ENCODE data around the gene LRPPRC. TPM values are rescaled to one million over a fixed set of nuclear protein-coding genes. Genes with fewer than 3 reads are reported as not detected.

LRPPRC gene
- total RNA-seq, result 85.8 TPM
- long read RNA-seq, full-length matches to known transcripts, result 83 of 127 reads
- long read RNA-seq, partial matches to known transcripts, result 36 of 127 reads
- long read RNA-seq, other reads (novel, unspliced or antisense), result 8 of 127 reads

DNA sequence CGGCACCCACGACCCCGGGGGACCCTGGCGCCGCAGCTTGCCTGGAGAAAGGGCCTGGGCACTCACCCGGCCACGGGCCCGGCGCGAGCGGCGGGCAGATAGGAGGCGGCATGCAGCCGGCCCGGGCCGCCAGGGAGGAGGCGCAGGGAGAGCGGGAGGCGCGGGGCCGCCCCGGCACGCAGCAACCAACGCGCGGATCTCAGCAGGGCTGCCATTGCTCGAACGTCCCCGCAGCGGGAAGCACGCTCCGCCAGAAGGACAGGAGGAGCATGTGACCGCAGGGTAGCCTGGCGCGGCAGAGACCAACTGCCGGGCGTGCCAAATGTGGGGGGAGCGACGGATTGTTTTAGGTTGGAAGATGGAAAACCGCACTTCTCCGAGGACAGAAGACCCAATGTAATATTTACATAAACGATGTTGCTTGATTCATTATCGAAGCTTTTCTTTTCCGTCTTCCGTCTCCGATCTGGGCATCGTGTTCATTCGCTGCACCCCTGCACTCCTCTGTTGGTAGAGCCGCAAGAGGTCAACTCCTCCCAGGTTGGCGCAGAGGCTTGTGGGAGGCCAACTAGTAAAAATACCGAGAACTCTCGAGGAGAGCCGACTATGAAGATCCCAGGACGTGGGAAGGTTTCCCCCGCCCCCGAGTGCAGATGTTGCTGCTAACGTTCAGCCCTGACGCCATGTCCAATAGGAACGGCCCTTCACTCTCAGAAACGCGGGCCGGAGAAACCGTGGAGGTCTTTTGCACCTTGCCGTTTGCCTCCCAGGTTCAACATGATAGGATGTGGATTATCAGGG is at the start of gene LRPPRC:
Gene LRPPRC (minus strand): TSS at position 257 of the 801 bp plus-strand sequence. CDS start 42 bp downstream, at position 215.
- TF ChIP-seq, protein P1, sequence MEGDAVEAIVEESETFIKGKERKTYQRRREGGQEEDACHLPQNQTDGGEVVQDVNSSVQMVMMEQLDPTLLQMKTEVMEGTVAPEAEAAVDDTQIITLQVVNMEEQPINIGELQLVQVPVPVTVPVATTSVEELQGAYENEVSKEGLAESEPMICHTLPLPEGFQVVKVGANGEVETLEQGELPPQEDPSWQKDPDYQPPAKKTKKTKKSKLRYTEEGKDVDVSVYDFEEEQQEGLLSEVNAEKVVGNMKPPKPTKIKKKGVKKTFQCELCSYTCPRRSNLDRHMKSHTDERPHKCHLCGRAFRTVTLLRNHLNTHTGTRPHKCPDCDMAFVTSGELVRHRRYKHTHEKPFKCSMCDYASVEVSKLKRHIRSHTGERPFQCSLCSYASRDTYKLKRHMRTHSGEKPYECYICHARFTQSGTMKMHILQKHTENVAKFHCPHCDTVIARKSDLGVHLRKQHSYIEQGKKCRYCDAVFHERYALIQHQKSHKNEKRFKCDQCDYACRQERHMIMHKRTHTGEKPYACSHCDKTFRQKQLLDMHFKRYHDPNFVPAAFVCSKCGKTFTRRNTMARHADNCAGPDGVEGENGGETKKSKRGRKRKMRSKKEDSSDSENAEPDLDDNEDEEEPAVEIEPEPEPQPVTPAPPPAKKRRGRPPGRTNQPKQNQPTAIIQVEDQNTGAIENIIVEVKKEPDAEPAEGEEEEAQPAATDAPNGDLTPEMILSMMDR (IDR thresholded peaks at IDR 0.05; ENCODE audit: borderline replicate concordance), result no peak
- Histone ChIP-seq H3K4me1 (peaks cover 38% of the 10 kb centered on the region), H3K27ac (replicated peaks) (peak within 1 kb of the TSS; percentile 90), H3K27me3 (ENCODE audit: low read depth) (no peaks in the 10 kb centered on the region), H3K9me3 (replicated peaks) (no peaks in the 10 kb centered on the region), H3K36me3 (peaks cover 4% of the 10 kb centered on the region), H3K4me3 (peak within 1 kb of the TSS; percentile 87)
- intact Hi-C loops (cut with micrococcal nuclease), result no loop called here
- peak; percentile 92 for DNase-seq

- Histone ChIP-seq H3K27ac (replicated peaks) (no peak overlapping the region), H3K4me3 (no peak overlapping the region), H3K4me1 (no peaks in the 10 kb centered on the region), H3K27me3 (ENCODE audit: low read depth) (peaks cover 16% of the 10 kb centered on the region), H3K9me3 (replicated peaks) (no peaks in the 10 kb centered on the region), H3K36me3 (no peaks in the 10 kb centered on the region)
- TF ChIP-seq, protein P1 (IDR thresholded peaks at IDR 0.05; ENCODE audit: borderline replicate concordance), result no peak
- no peak for DNase-seq
- intact Hi-C loops (cut with micrococcal nuclease), result no loop called here
Observed at GRCh38 chr2:44045061-44045460, 49.3 kb upstream of the LRPPRC start.

- intact Hi-C loops (cut with micrococcal nuclease), result no loop called here
- Histone ChIP-seq H3K27ac (replicated peaks) (no peak overlapping the region), H3K4me3 (no peak overlapping the region), H3K27me3 (ENCODE audit: low read depth) (peaks cover 16% of the 10 kb centered on the region), H3K4me1 (no peaks in the 10 kb centered on the region), H3K9me3 (replicated peaks) (no peaks in the 10 kb centered on the region), H3K36me3 (no peaks in the 10 kb centered on the region)
- DNase-seq, result peak; percentile 52
- TF ChIP-seq, protein P1 (IDR thresholded peaks at IDR 0.05; ENCODE audit: borderline replicate concordance), result peak; percentile 76
Observed at GRCh38 chr2:44044281-44044720, 48.5 kb upstream of the LRPPRC start.

DNA sequence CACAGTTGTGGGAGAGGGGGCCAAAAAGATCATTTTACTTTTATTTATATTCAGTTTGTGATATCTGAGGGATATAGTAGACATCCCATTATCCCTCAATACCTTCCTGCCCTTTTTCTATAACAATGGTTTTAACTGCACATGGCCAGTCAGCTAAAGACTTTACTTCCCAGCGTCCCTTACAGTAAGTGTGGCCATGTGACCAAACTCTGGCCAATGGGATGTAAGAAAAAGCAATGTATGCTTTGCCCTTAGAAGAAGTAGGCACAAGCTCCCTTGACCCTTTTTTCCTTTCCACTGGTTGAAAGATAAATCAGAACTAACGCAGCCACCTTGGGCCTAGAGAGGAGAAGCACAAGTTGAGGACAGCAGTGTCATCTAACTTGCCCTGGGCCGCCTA is 44.6 kb upstream of the LRPPRC start:
- TF ChIP-seq, protein P1 (IDR thresholded peaks at IDR 0.05; ENCODE audit: borderline replicate concordance), result no peak
- Histone ChIP-seq H3K27ac (replicated peaks) (no peak overlapping the region), H3K9me3 (replicated peaks) (no peaks in the 10 kb centered on the region), H3K27me3 (ENCODE audit: low read depth) (no peaks in the 10 kb centered on the region), H3K4me1 (no peaks in the 10 kb centered on the region), H3K36me3 (no peaks in the 10 kb centered on the region), H3K4me3 (no peak overlapping the region)
- no peak for DNase-seq
- intact Hi-C loops (cut with micrococcal nuclease), result no loop called here

GRCh38 chr2:44038277-44038676 is 42.5 kb upstream of the LRPPRC start:
- TF ChIP-seq, protein P1 (IDR thresholded peaks at IDR 0.05; ENCODE audit: borderline replicate concordance), result no peak
- Histone ChIP-seq H3K9me3 (replicated peaks) (no peaks in the 10 kb centered on the region), H3K4me1 (no peaks in the 10 kb centered on the region), H3K36me3 (no peaks in the 10 kb centered on the region), H3K27ac (replicated peaks) (no peak overlapping the region), H3K27me3 (ENCODE audit: low read depth) (peaks cover 7% of the 10 kb centered on the region), H3K4me3 (no peak overlapping the region)
- intact Hi-C loops (cut with micrococcal nuclease), result no loop called here
- DNase-seq, result no peak
